Measurements from ENCODE around the gene EEPD1. TPM values are rescaled to one million over a fixed set of nuclear protein-coding genes. Genes with fewer than 3 reads are reported as not detected.
"Not testable (repeated sequence)": the region's sequence is repeated elsewhere in the genome, so short reads cannot be mapped to it uniquely, and the experiment has no call there.

The EEPD1 gene
- total and polyA plus RNA-seq, 11 donors: 3.7 to 12.2 (median 7.7) TPM

DNA sequence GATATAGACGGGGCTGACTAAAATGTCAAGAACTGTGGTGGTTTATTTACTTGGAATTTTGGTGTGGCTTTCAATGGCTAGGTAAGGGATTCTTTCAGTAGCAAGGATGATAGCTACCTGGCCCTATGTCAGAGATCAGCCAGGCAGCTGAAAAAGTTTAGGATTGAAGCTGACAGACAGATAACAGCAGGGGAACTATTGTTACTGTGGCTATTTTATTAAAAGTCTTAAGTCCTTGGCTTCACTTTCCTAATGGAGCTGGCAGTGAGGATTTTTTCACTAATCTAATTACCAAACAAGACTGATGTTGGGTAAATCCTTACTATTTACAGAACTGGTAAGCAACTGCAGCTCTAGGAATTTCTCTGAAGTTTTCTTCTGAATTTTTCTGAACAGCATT lies 164.2 kb downstream of the EEPD1 start:
- ATAC-seq: no peak
- 92 to 100% (median 95%) methylated on average over 1 of the region's 1 CpG for WGBS, 4 donors
- intact Hi-C loops (cut with DNase I): loop anchor here in 5 of 10 donors (2.0 to 10.0 kb wide), 5 partner anchors 24 to 402 kb away; no protein-coding TSS in a partner anchor
- H3K4me3 ChIP-seq: no peak overlapping the region
- no peak for TF ChIP-seq POLR2A (IDR thresholded peaks at IDR 0.05)
- TF ChIP-seq, protein P1, sequence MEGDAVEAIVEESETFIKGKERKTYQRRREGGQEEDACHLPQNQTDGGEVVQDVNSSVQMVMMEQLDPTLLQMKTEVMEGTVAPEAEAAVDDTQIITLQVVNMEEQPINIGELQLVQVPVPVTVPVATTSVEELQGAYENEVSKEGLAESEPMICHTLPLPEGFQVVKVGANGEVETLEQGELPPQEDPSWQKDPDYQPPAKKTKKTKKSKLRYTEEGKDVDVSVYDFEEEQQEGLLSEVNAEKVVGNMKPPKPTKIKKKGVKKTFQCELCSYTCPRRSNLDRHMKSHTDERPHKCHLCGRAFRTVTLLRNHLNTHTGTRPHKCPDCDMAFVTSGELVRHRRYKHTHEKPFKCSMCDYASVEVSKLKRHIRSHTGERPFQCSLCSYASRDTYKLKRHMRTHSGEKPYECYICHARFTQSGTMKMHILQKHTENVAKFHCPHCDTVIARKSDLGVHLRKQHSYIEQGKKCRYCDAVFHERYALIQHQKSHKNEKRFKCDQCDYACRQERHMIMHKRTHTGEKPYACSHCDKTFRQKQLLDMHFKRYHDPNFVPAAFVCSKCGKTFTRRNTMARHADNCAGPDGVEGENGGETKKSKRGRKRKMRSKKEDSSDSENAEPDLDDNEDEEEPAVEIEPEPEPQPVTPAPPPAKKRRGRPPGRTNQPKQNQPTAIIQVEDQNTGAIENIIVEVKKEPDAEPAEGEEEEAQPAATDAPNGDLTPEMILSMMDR (IDR thresholded peaks at IDR 0.05): no peak
- no peak for DNase-seq
- no peaks in the 10 kb centered on the region for H3K36me3 ChIP-seq
- H3K27me3 ChIP-seq: no peaks in the 10 kb centered on the region
- peaks cover 0 to 8% (median 4%) of the 10 kb centered on the region in 12 donors for H3K4me1 ChIP-seq
- no peak overlapping the region for H3K27ac ChIP-seq
- no peaks in the 10 kb centered on the region for H3K9me3 ChIP-seq

DNA sequence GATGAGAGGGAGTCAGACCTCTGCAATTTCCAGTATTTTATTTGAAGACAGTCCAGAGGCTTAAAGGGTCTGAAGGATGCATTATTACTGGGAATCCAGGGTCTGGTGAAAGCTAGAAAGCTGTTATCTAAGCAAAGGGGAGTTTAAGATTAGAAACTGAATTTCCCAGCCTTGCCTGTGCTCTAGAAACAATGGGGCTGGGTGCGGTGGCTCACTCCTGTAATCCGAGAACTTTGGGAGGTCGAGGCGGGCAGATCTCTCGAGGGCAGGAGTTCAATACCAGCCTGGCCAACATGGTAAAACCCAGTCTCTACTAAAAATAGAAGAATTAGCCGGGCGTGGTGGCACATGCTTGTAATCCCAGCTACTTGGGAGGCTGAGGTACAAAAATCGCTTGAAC lies 165.1 kb downstream of the EEPD1 start:
- TF ChIP-seq POLR2A (IDR thresholded peaks at IDR 0.05): no peak
- TF ChIP-seq, protein P1 (IDR thresholded peaks at IDR 0.05): no peak
- no peaks in the 10 kb centered on the region for H3K36me3 ChIP-seq
- no peaks in the 10 kb centered on the region for H3K9me3 ChIP-seq
- 86 to 88% (median 88%) methylated on average over 8 of the region's 8 CpGs for WGBS, 4 donors
- H3K27me3 ChIP-seq: no peaks in the 10 kb centered on the region
- intact Hi-C loops (cut with DNase I): loop anchor here in 5 of 10 donors (1.0 to 10.0 kb wide), 6 partner anchors 27 to 403 kb away; no protein-coding TSS in a partner anchor
- H3K4me3 ChIP-seq: no peak overlapping the region
- no peak for DNase-seq
- peaks cover 0 to 8% (median 4%) of the 10 kb centered on the region in 12 donors for H3K4me1 ChIP-seq
- no peak overlapping the region for H3K27ac ChIP-seq
- ATAC-seq: no peak

DNA sequence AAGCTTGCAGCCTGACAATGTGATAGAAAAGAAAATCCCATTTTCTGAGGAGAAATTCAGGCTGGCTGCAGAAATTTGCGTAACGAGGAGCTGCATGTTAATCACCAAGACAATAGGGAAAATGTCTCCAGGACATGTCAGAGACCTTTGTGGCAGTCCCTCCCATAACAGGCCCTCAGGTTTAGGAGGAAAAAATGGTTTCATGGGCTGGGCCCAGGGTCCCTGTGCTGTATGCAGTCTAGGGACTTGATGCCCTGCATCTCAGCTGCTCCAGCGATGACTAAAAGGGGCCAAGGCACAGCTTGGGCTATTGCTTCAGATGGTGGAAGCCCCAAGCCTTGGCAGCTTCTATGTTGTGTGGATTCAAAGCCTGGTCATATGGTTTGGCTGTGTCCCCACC lies 168.2 kb downstream of the EEPD1 start:
- H3K4me3 ChIP-seq; H3K27ac ChIP-seq; ATAC-seq; H3K9me3 ChIP-seq; H3K27me3 ChIP-seq; DNase-seq; H3K36me3 ChIP-seq; H3K4me1 ChIP-seq; intact Hi-C loops (cut with DNase I): not testable (repeated sequence)
- WGBS, 4 donors: 94 to 100% (median 99%) methylated on average over 3 of the region's 3 CpGs

DNA sequence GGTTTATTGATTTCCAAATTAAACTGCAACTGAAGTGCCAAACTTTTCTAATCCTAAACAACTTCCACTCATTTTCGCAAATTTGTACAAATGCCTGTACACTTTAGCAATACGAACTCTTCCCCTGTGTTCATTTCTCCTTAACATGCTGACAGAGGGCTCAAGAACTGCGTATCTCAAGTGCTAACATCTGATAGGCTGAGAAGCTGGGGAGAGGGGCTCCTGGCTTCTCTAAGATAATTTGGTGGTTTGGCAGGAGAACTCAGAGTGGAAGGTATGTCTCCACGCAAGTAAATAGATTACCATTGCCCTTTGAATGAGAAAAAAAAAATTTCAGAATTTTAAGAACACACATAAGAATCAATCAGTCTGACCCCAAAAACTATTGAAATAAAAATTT lies 183.3 kb downstream of the EEPD1 start:
- Histone ChIP-seq H3K4me3 (no peak overlapping the region), H3K9me3 (peaks cover 0 to 8% (median 0%) of the 10 kb centered on the region in 12 donors), H3K36me3 (no peaks in the 10 kb centered on the region), H3K27me3 (no peaks in the 10 kb centered on the region), H3K4me1 (no peaks in the 10 kb centered on the region), H3K27ac (no peak overlapping the region)
- WGBS, 4 donors: 91 to 96% (median 93%) methylated on average over 4 of the region's 4 CpGs
- no peak for ATAC-seq
- TF ChIP-seq, protein P1 (IDR thresholded peaks at IDR 0.05): no peak
- TF ChIP-seq POLR2A (IDR thresholded peaks at IDR 0.05): no peak
- intact Hi-C loops (cut with DNase I): no loop called here
- DNase-seq: no peak

- DNase-seq (no peak), ATAC-seq (no peak)
- TF ChIP-seq POLR2A (IDR thresholded peaks at IDR 0.05): no peak
- TF ChIP-seq, protein P1 (IDR thresholded peaks at IDR 0.05): no peak
- H3K27me3 ChIP-seq: no peaks in the 10 kb centered on the region
- intact Hi-C loops (cut with DNase I): no loop called here
- H3K9me3 ChIP-seq: peaks cover 0 to under 1% (median 0%) of the 10 kb centered on the region in 12 donors
- H3K4me3 ChIP-seq: no peak overlapping the region
- H3K27ac ChIP-seq: no peak overlapping the region
- H3K36me3 ChIP-seq: no peaks in the 10 kb centered on the region
- no peaks in the 10 kb centered on the region for H3K4me1 ChIP-seq
- 92 to 97% (median 95%) methylated on average over 3 of the region's 3 CpGs for WGBS, 4 donors
These were observed 185.2 kb downstream of the EEPD1 start for GRCh38 chr7:36338256-36338655.
